ENCODE results near the gene FUZ.

The FUZ gene

GRCh38 chr19:49833599-49833998 is 20.5 kb upstream of the FUZ start:
- no peak for TF ChIP-seq EZH2phosphoT487 (IDR thresholded peaks at IDR 0.05; ENCODE audit: borderline replicate concordance, low read length)
- TF ChIP-seq CTCF (IDR thresholded peaks at IDR 0.05; ENCODE audit: low read depth, low read length, poor library complexity, severe bottlenecking) = no peak
- no peaks in the 10 kb centered on the region for H3K27me3 ChIP-seq (ENCODE audit: control insufficient read depth, low read length)
- no peaks in the 10 kb centered on the region for H3F3A ChIP-seq (ENCODE audit: control insufficient read depth, insufficient read depth)
- 0 out of 2 replicates have a peak, but pooled peaks cover 2% of the 10 kb centered on the region for H4K20me1 ChIP-seq (ENCODE audit: control insufficient read depth, insufficient read depth, low read depth, low read length)
- peaks cover 95% of the 10 kb centered on the region for H3K36me3 ChIP-seq (ENCODE audit: control insufficient read depth, low read length)
- no peak overlapping the region for H3K4me3 ChIP-seq (ENCODE audit: low read length)
- H3K4me1 ChIP-seq (ENCODE audit: control insufficient read depth, low read length) = no peaks in the 10 kb centered on the region
- no peaks in the 10 kb centered on the region for H3K9me3 ChIP-seq (ENCODE audit: control insufficient read depth, insufficient read depth, low read length)
- H3K9me2 ChIP-seq (replicated peaks; ENCODE audit: control insufficient read depth, low read length) = no peaks in the 10 kb centered on the region
- no peak overlapping the region for H3K4me2 ChIP-seq (ENCODE audit: low read length)
- H3K27ac ChIP-seq (ENCODE audit: low read depth, low read length) = no peak overlapping the region
- peaks cover 9% of the 10 kb centered on the region for H3K79me2 ChIP-seq (ENCODE audit: control insufficient read depth, low read length)

GRCh38 chr19:49832556-49832955 is 19.5 kb upstream of the FUZ start:
- no peak overlapping the region for H3K4me3 ChIP-seq (ENCODE audit: low read length)
- H3F3A ChIP-seq (ENCODE audit: control insufficient read depth, insufficient read depth) = no peaks in the 10 kb centered on the region
- H3K27me3 ChIP-seq (ENCODE audit: control insufficient read depth, low read length) = no peaks in the 10 kb centered on the region
- no peak overlapping the region for H3K4me2 ChIP-seq (ENCODE audit: low read length)
- H3K36me3 ChIP-seq (ENCODE audit: control insufficient read depth, low read length) = peaks cover 92% of the 10 kb centered on the region
- no peaks in the 10 kb centered on the region for H3K9me2 ChIP-seq (replicated peaks; ENCODE audit: control insufficient read depth, low read length)
- H3K9me3 ChIP-seq (ENCODE audit: control insufficient read depth, insufficient read depth, low read length) = no peaks in the 10 kb centered on the region
- H3K27ac ChIP-seq (ENCODE audit: low read depth, low read length) = no peak overlapping the region
- TF ChIP-seq CTCF (IDR thresholded peaks at IDR 0.05; ENCODE audit: low read depth, low read length, poor library complexity, severe bottlenecking) (no peak), EZH2phosphoT487 (IDR thresholded peaks at IDR 0.05; ENCODE audit: borderline replicate concordance, low read length) (no peak)
- peaks cover 16% of the 10 kb centered on the region for H3K79me2 ChIP-seq (ENCODE audit: control insufficient read depth, low read length)
- H3K4me1 ChIP-seq (ENCODE audit: control insufficient read depth, low read length) = no peaks in the 10 kb centered on the region
- H4K20me1 ChIP-seq (ENCODE audit: control insufficient read depth, insufficient read depth, low read depth, low read length) = 0 out of 2 replicates have a peak, but pooled peaks cover 2% of the 10 kb centered on the region

- no peaks in the 10 kb centered on the region for H3K27me3 ChIP-seq (ENCODE audit: control insufficient read depth, low read length)
- H4K20me1 ChIP-seq (ENCODE audit: control insufficient read depth, insufficient read depth, low read depth, low read length) = no peaks in the 10 kb centered on the region
- no peaks in the 10 kb centered on the region for H3K9me3 ChIP-seq (ENCODE audit: control insufficient read depth, insufficient read depth, low read length)
- no peak overlapping the region for H3K27ac ChIP-seq (ENCODE audit: low read depth, low read length)
- H3K4me3 ChIP-seq (ENCODE audit: low read length) = no peak overlapping the region
- no peaks in the 10 kb centered on the region for H3K4me1 ChIP-seq (ENCODE audit: control insufficient read depth, low read length)
- no peak for TF ChIP-seq EZH2phosphoT487 (IDR thresholded peaks at IDR 0.05; ENCODE audit: borderline replicate concordance, low read length)
- no peak for TF ChIP-seq CTCF (IDR thresholded peaks at IDR 0.05; ENCODE audit: low read depth, low read length, poor library complexity, severe bottlenecking)
- H3K79me2 ChIP-seq (ENCODE audit: control insufficient read depth, low read length) = peaks cover 26% of the 10 kb centered on the region
- H3K4me2 ChIP-seq (ENCODE audit: low read length) = no peak overlapping the region
- no peaks in the 10 kb centered on the region for H3F3A ChIP-seq (ENCODE audit: control insufficient read depth, insufficient read depth)
- H3K9me2 ChIP-seq (replicated peaks; ENCODE audit: control insufficient read depth, low read length) = no peaks in the 10 kb centered on the region
- H3K36me3 ChIP-seq (ENCODE audit: control insufficient read depth, low read length) = peaks cover 91% of the 10 kb centered on the region
Observed at GRCh38 chr19:49831592-49831991, 18.5 kb upstream of the FUZ start.

Data from DOHH2 (cell line).